MM.1S (cell line): Measurements from ENCODE around the gene TLCD3B.
A peak's percentile ranks its signal among the peaks of the same experiment; 100 is the strongest.

Experiments used
- DNase-seq: peaks from one replicate; pipeline ENCODE4 v3.0.0-alpha.2; 2015
- H2AFZ ChIP-seq: fragments of 300-600 bp; sonication (generic); 2 replicates; pipeline ENCODE4 v1.6.0; 2016; ENCODE audit warnings: antibody characterized with exemption, low read length
- H3F3A ChIP-seq: fragments of 300-600 bp; sonication (generic); 2 replicates; pipeline ENCODE4 v1.6.1; 2016; ENCODE audit warnings: mild to moderate bottlenecking, antibody characterized with exemption, low read length, moderate library complexity, mixed read lengths; ENCODE audit not compliant: insufficient read depth
- H3K27ac ChIP-seq: fragments of 300-600 bp; sonication (generic); 2 replicates; pipeline ENCODE4 v1.5.1; 2016; ENCODE audit warnings: mild to moderate bottlenecking, low read length
- H3K27me3 ChIP-seq: fragments of 300-600 bp; sonication (generic); replicated peaks from 2 replicates; pipeline ENCODE4 v1.6.0; 2016; ENCODE audit warnings: low read length; ENCODE audit not compliant: insufficient read depth
- H3K36me3 ChIP-seq: fragments of 300-600 bp; sonication (generic); replicated peaks from 2 replicates; pipeline ENCODE4 v1.6.1; 2016; ENCODE audit warnings: mild to moderate bottlenecking, low read length, mixed read lengths; ENCODE audit not compliant: insufficient read depth
- H3K4me1 ChIP-seq: fragments of 300-600 bp; sonication (generic); 2 replicates; pipeline ENCODE4 v1.6.1; 2016; ENCODE audit warnings: low read length, mixed read lengths
- H3K4me2 ChIP-seq: fragments of 300-600 bp; sonication (generic); 2 replicates; pipeline ENCODE4 v1.6.0; 2016; ENCODE audit warnings: low read depth, low read length
- H3K4me3 ChIP-seq: fragments of 300-600 bp; sonication (generic); 2 replicates; pipeline ENCODE4 v1.5.1; 2016; ENCODE audit warnings: low read length, mixed read lengths
- H3K79me2 ChIP-seq: fragments of 300-600 bp; sonication (generic); 2 replicates; pipeline ENCODE4 v1.6.1; 2016; ENCODE audit warnings: mixed run types, low read length, mixed read lengths
- H3K9ac ChIP-seq: fragments of 300-600 bp; sonication (generic); 2 replicates; pipeline ENCODE4 v1.6.1; 2016; ENCODE audit warnings: low read length, mixed read lengths
- H3K9me2 ChIP-seq: fragments of 300-600 bp; sonication (generic); replicated peaks from 2 replicates; pipeline ENCODE4 v1.6.1; 2016; ENCODE audit warnings: mild to moderate bottlenecking, low read length, mixed read lengths; ENCODE audit not compliant: insufficient read depth
- H3K9me3 ChIP-seq: fragments of 300-600 bp; sonication (generic); replicated peaks from 2 replicates; pipeline ENCODE4 v1.6.1; 2016; ENCODE audit warnings: mild to moderate bottlenecking, low read length, mixed read lengths; ENCODE audit not compliant: insufficient read depth
- H4K20me1 ChIP-seq: fragments of 300-600 bp; sonication (generic); 2 replicates; pipeline ENCODE4 v1.6.1; 2016; ENCODE audit warnings: mild to moderate bottlenecking, low read length, moderate library complexity, mixed read lengths; ENCODE audit not compliant: insufficient read depth
- CTCF ChIP-seq: fragments of 300-600 bp; sonication (generic); IDR thresholded peaks from 2 replicates; pipeline ENCODE4 v1.5.1; 2016; ENCODE audit warnings: antibody characterized with exemption, low read length, mixed read lengths
- EZH2 ChIP-seq: fragments of 300-600 bp; sonication (generic); optimal IDR thresholded peaks from 2 replicates; pipeline ENCODE3; 2017; ENCODE audit warnings: low read depth, mild to moderate bottlenecking, antibody characterized with exemption, low read length, mixed read lengths
- EZH2phosphoT487 ChIP-seq: fragments of 300-600 bp; sonication (generic); IDR thresholded peaks from 2 replicates; pipeline ENCODE4 v1.6.1; 2018; ENCODE audit warnings: antibody characterized with exemption, low read length

TLCD3B gene

GRCh38 chr16:30000735-30001631 lies 30.1 kb downstream of the TLCD3B start:
- Histone ChIP-seq H3K9me3 (no peaks in the 10 kb centered on the region), H3K36me3 (0 out of 2 replicates have a peak, but pooled peaks cover 2% of the 10 kb centered on the region), H3K4me3 (no peak overlapping the region), H4K20me1 (no peaks in the 10 kb centered on the region), H3K4me1 (peaks cover 5% of the 10 kb centered on the region; the same call in 1 of the 2 replicates), H3K4me2 (no peak overlapping the region), H3K9me2 (no peaks in the 10 kb centered on the region), H3K27me3 (no peaks in the 10 kb centered on the region), H3F3A (no peaks in the 10 kb centered on the region), H3K27ac (no peak overlapping the region), H3K79me2 (peaks cover 11% of the 10 kb centered on the region), H3K9ac (no peak overlapping the region), H2AFZ (no peak overlapping the region)
- TF ChIP-seq CTCF (no peak; the same call in 1 of the 2 replicates), EZH2phosphoT487 (no peak), EZH2 (no peak)
- DNase-seq, result no peak

DNA sequence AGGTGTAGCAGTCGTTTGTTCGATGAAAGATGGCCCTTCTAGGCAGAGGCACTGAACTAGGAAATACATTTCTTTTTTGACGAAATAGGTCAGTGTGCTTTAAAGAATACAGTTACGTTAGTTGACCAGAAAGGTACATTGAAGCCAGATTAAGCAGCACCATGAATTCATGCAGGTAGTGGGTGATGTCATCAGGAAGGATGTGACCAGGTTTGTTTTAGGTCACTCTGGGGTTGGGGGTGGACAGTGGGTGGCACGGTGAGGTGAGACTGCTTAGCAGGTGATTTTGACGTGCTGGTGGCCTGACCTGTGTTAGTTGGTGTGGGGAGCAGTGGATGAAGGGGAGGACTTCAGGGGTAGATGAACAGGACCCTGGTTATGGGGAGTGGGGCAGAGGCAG lies 31.5 kb downstream of the TLCD3B start:
- Histone ChIP-seq H3K4me3 (no peak overlapping the region), H4K20me1 (no peaks in the 10 kb centered on the region), H3K4me2 (no peak overlapping the region), H2AFZ (no peak overlapping the region), H3K79me2 (peaks cover 11% of the 10 kb centered on the region), H3K4me1 (peaks cover 8% of the 10 kb centered on the region), H3K9me2 (no peaks in the 10 kb centered on the region), H3K27ac (no peak overlapping the region), H3K9me3 (no peaks in the 10 kb centered on the region), H3K27me3 (no peaks in the 10 kb centered on the region), H3K9ac (no peak overlapping the region), H3K36me3 (0 out of 2 replicates have a peak, but pooled peaks cover 2% of the 10 kb centered on the region), H3F3A (peaks cover 8% of the 10 kb centered on the region; the same call in 1 of the 2 replicates)
- TF ChIP-seq EZH2phosphoT487, result no peak
- no peak for TF ChIP-seq EZH2
- no peak for DNase-seq

DNA sequence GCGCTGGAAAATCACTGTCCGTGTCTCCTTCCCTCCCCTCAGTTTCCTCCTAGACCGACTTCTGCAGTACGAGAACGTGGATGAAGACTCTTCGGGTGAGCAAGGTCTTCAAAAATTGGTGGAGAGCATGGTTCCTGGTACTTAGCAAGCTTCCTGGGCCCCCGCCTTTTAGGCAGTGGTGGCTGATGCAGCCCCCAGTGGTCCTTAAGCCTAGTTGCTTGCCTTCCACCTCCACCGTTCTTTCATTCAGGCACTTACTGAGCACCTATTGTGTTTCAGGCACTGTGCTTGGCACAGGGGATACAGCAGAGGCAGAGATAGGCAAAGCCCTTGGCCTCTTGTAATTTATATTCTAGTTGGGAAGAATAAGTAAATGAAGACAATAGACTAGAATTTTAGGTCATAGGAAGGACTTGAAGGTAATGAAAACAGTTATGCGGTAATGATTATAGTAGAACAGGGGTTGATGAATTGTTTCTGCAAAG lies 34.3 kb downstream of the TLCD3B start:
- Histone ChIP-seq H3K4me3 (peak overlapping the region; percentile 98), H3K27ac (no peak overlapping the region), H3K36me3 (0 out of 2 replicates have a peak, but pooled peaks cover 2% of the 10 kb centered on the region), H3F3A (peaks cover 13% of the 10 kb centered on the region; the same call in 1 of the 2 replicates), H3K9me2 (no peaks in the 10 kb centered on the region), H3K27me3 (no peaks in the 10 kb centered on the region), H3K9me3 (no peaks in the 10 kb centered on the region), H2AFZ (peak overlapping the region; percentile 90), H4K20me1 (no peaks in the 10 kb centered on the region), H3K9ac (peak overlapping the region; percentile 100), H3K4me1 (peaks cover 12% of the 10 kb centered on the region), H3K79me2 (peaks cover 11% of the 10 kb centered on the region), H3K4me2 (peak overlapping the region; percentile 99)
- no peak for DNase-seq
- TF ChIP-seq EZH2, result no peak

GRCh38 chr16:29995911-29996765 lies 34.9 kb downstream of the TLCD3B start, which contains the start of gene INO80E:
INO80E (plus strand) TSS chr16:29996241; CDS start chr16:29996311, 70 bp downstream.
- Histone ChIP-seq H2AFZ (peak within 1 kb of the TSS; percentile 95), H3K9me2 (no peaks in the 10 kb centered on the region), H3K27ac (peak within 1 kb of the TSS; percentile 99), H4K20me1 (no peaks in the 10 kb centered on the region), H3F3A (peaks cover 13% of the 10 kb centered on the region; the same call in 1 of the 2 replicates), H3K9ac (peak within 1 kb of the TSS; percentile 100), H3K4me2 (peak within 1 kb of the TSS; percentile 99), H3K9me3 (no peaks in the 10 kb centered on the region), H3K27me3 (no peaks in the 10 kb centered on the region), H3K79me2 (peaks cover 11% of the 10 kb centered on the region), H3K4me1 (peaks cover 12% of the 10 kb centered on the region), H3K4me3 (peak within 1 kb of the TSS; percentile 98), H3K36me3 (0 out of 2 replicates have a peak, but pooled peaks cover 2% of the 10 kb centered on the region)
- peak; percentile 98 for DNase-seq
- TF ChIP-seq EZH2 (no peak), EZH2phosphoT487 (no peak), CTCF (no peak)
